Measurements from ENCODE around the gene SH3PXD2A.

The SH3PXD2A gene

DNA sequence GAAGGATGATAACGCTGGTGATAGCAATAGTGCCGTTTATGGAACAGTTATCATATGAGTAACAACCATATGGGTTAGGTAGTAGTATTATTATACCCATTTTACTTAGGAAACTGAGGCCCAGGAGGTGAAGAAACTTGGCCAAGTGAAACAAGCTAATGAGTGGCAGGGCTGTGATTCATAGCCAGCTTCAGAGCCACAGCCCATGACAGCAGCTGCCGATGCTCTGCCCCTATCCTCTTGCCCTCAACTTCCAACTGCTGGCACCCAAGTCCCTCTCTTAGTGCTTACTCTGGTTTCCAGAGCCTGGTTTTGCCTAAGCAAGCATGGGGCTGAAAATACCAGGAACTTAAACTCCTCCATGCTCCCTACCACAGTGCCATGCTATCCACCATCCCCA, 12.3 kb downstream of the SH3PXD2A start:
- H3K9me3 ChIP-seq, result no peaks in the 10 kb centered on the region
- H3K36me3 ChIP-seq, result no peaks in the 10 kb centered on the region
- peaks cover 10 to 12% of the 10 kb centered on the region in 2 experiments for H3K4me1 ChIP-seq (ENCODE audit: control insufficient read depth in 1 of 2, insufficient read depth in 1 of 2, low read depth in 1 of 2, low read length in 1 of 2)
- TF ChIP-seq, protein P1, sequence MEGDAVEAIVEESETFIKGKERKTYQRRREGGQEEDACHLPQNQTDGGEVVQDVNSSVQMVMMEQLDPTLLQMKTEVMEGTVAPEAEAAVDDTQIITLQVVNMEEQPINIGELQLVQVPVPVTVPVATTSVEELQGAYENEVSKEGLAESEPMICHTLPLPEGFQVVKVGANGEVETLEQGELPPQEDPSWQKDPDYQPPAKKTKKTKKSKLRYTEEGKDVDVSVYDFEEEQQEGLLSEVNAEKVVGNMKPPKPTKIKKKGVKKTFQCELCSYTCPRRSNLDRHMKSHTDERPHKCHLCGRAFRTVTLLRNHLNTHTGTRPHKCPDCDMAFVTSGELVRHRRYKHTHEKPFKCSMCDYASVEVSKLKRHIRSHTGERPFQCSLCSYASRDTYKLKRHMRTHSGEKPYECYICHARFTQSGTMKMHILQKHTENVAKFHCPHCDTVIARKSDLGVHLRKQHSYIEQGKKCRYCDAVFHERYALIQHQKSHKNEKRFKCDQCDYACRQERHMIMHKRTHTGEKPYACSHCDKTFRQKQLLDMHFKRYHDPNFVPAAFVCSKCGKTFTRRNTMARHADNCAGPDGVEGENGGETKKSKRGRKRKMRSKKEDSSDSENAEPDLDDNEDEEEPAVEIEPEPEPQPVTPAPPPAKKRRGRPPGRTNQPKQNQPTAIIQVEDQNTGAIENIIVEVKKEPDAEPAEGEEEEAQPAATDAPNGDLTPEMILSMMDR (IDR thresholded peaks at IDR 0.05), result no peak
- H3K4me3 ChIP-seq (ENCODE audit: low read depth in 1 of 2, low read length in 1 of 2), result no peak overlapping the region
- no peak overlapping the region for H3K27ac ChIP-seq
- peaks cover 8% of the 10 kb centered on the region for H3K27me3 ChIP-seq

DNA sequence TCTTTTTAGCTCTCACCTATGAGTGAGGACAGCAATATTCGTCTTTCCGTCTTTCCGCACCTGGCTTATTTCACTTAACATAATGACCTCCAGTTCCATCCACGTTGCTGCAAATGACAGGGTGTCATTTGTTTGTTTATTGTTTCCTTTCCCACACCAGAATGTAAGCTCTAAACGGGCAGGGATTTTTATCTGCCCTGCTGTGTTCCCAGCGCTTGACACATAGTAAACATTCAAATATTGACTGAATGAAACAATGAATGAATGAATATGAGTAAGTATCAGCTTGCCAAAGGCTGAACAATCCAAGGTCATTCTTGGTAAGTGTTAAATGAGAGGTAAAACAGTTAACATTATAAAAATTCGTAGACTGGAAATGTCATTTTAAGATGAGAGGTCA, 12.8 kb downstream of the SH3PXD2A start:
- Histone ChIP-seq H3K9me3 (no peaks in the 10 kb centered on the region), H3K4me1 (ENCODE audit: control insufficient read depth in 1 of 2, insufficient read depth in 1 of 2, low read depth in 1 of 2, low read length in 1 of 2) (peaks cover 10 to 12% of the 10 kb centered on the region in 2 experiments), H3K27me3 (peaks cover 8% of the 10 kb centered on the region), H3K4me3 (ENCODE audit: low read depth in 1 of 2, low read length in 1 of 2) (no peak overlapping the region), H3K36me3 (no peaks in the 10 kb centered on the region), H3K27ac (no peak overlapping the region)
- TF ChIP-seq, protein P1 (IDR thresholded peaks at IDR 0.05), result no peak

DNA sequence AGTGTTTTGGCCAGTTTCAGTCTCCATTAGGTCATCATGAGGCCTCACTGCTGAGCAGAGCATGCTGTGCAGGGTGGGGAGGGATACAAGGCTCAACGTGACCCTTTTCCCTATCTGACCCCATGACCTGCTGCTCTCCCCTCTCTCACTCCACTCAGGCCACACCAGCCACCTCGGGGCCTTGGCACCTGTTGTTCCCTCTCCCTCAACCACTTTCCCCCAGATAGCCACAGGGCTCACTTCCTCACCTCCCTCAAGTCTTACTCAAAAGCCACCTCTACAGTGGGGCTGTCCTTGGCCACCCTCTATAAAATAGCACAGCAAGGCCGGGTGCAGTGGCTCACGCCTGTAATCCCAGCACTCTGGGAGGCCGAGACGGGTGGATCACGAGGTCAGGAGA, 13.9 kb downstream of the SH3PXD2A start:
- Histone ChIP-seq H3K36me3 (no peaks in the 10 kb centered on the region), H3K27ac (no peak overlapping the region), H3K27me3 (peaks cover 8% of the 10 kb centered on the region), H3K9me3 (no peaks in the 10 kb centered on the region), H3K4me1 (ENCODE audit: control insufficient read depth in 1 of 2, insufficient read depth in 1 of 2, low read depth in 1 of 2, low read length in 1 of 2) (peaks cover 9 to 12% of the 10 kb centered on the region in 2 experiments), H3K4me3 (ENCODE audit: low read depth in 1 of 2, low read length in 1 of 2) (no peak overlapping the region)
- TF ChIP-seq, protein P1 (IDR thresholded peaks at IDR 0.05), result no peak

DNA sequence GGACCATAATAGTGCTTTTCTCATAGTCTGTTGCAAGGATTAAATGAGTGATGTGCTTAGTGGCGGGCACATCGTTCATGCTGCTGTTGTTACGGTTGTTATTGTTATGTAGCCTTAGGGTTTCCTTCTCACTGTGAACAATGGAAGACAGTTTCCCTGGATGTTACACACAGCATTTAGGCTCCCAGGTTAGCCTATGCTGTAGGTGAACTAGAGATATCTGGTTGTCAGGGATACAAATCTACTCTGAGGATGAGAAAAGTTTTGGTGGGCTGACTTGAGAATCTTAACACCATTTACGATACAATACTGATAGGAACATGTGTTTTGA, 14.7 kb downstream of the SH3PXD2A start:
- H3K27ac ChIP-seq, result no peak overlapping the region
- TF ChIP-seq, protein P1 (IDR thresholded peaks at IDR 0.05), result no peak
- H3K36me3 ChIP-seq, result no peaks in the 10 kb centered on the region
- peaks cover 8% of the 10 kb centered on the region for H3K27me3 ChIP-seq
- H3K9me3 ChIP-seq, result no peaks in the 10 kb centered on the region
- H3K4me1 ChIP-seq (ENCODE audit: control insufficient read depth in 1 of 2, insufficient read depth in 1 of 2, low read depth in 1 of 2, low read length in 1 of 2), result peaks cover 1 to 3% of the 10 kb centered on the region in 2 experiments
- H3K4me3 ChIP-seq (ENCODE audit: low read depth in 1 of 2, low read length in 1 of 2), result no peak overlapping the region

DNA sequence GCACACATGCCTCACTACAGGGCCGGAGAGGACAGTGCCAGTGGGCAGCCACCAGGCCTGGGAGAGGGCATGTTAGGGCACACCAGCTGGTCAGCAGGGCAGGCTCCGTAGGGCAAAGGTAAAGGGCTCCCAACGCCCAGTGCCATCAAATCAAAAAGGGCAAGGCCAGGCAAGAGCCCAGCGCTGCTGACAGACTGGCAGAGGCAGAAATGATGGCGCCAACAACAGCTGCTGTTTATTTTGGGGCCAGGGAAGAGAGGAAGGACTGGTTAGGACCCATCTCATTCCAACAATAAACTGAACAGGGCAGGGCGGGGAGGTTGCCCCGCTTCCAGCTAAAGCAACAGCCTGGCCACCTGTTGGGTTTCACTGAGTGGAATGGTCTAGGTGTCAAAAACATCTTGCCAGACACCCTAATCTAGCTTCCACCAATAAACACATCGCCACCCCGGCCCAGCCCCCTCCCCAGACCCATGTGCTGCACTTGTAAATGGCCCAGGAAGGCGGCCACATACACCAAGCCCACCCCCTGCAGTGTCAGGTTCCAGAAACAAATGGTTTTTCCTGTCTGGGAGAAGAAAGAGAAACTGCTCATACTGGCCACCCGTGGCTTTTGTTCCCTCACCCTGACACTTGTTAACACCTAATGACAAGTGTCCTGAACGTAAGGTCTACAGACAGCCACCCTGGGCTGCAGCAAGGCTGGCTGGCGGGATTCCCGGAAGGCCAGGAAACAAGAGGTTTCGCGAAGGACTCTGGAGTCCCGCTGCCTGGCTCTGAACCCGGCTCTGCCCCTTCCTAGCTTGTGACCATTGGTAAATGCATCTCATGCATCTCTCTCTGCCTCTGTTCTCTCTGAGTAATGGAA, 15.3 kb downstream of the SH3PXD2A start:
- no peak overlapping the region for H3K4me3 ChIP-seq (ENCODE audit: low read depth in 1 of 2, low read length in 1 of 2)
- TF ChIP-seq, protein P1 (IDR thresholded peaks at IDR 0.05), result no peak

More for the DNA sequence above, 15.3 kb downstream of the SH3PXD2A start:
- Histone ChIP-seq H3K36me3 (no peaks in the 10 kb centered on the region), H3K4me1 (ENCODE audit: control insufficient read depth in 1 of 2, insufficient read depth in 1 of 2, low read depth in 1 of 2, low read length in 1 of 2) (no peaks in the 10 kb centered on the region), H3K27me3 (peaks cover 8% of the 10 kb centered on the region), H3K9me3 (no peaks in the 10 kb centered on the region), H3K27ac (no peak overlapping the region)

Measured in neutrophil (primary cell).